HepG2 (cell line): Measurements from ENCODE around the gene PTCD1. TPM values are rescaled to one million over a fixed set of nuclear protein-coding genes. Genes with fewer than 3 reads are reported as not detected.
A peak's percentile ranks its signal among the peaks of the same experiment; 100 is the strongest.

ENCODE experiments used
- AHDC1 ChIP-seq: sonication (generic); formaldehyde crosslinking; IDR thresholded peaks from 2 replicates; pipeline ENCODE4 v1.5.1; 2020; ENCODE audit warnings: mild to moderate bottlenecking, missing genetic modification reagents, borderline replicate concordance
- ARNT2 ChIP-seq: sonication (generic); formaldehyde crosslinking; IDR thresholded peaks from 2 replicates; pipeline ENCODE4 v1.8.0; 2022; ENCODE audit warnings: mild to moderate bottlenecking, low read depth, missing genetic modification reagents, moderate library complexity
- FOSL2 ChIP-seq: sonication (generic); formaldehyde crosslinking; IDR thresholded peaks from 2 replicates; pipeline ENCODE4 v1.4.0; 2020; ENCODE audit warnings: missing genetic modification reagents
- HMGXB3 ChIP-seq: sonication (generic); formaldehyde crosslinking; IDR thresholded peaks from 2 replicates; pipeline ENCODE4 v1.4.0; 2020; ENCODE audit warnings: missing genetic modification reagents, borderline replicate concordance
- KMT2A ChIP-seq: sonication (generic); formaldehyde crosslinking; IDR thresholded peaks from 2 replicates; pipeline ENCODE4 v1.4.0; 2020; ENCODE audit warnings: missing genetic modification reagents
- MIXL1 ChIP-seq: IDR thresholded peaks from 2 replicates; pipeline ENCODE4 v1.6.1; 2016
- ZC3H13 ChIP-seq: sonication (generic); formaldehyde crosslinking; IDR thresholded peaks from 2 replicates; pipeline ENCODE4 v1.8.1; 2023; ENCODE audit warnings: mild to moderate bottlenecking, missing genetic modification reagents, moderate library complexity
- ZNF3 ChIP-seq: IDR thresholded peaks from 2 replicates; pipeline ENCODE4 v1.7.0; 2017; ENCODE audit warnings: inconsistent platforms
- ZNF687 ChIP-seq: sonication (generic); formaldehyde crosslinking; IDR thresholded peaks from 2 replicates; pipeline ENCODE4 v1.5.1; 2020; ENCODE audit warnings: mild to moderate bottlenecking, missing genetic modification reagents, moderate library complexity
- polyA plus RNA-seq, 8 experiments: library from polyadenylated mRNA; depleted of rRNA in 3 of 8; stranded (reverse) in 7 of 8; unstranded in 1 of 8; fragments of >200 nt; fragmentation: Illumina TruSeq in 4 of 8; extraction: Trizol in 4 of 8; gene quantifications; 2 replicates each; pipeline versions ENCODE4 v1.2.1 to v1.2.3, GENCODE V29; 2011 to 2016; ENCODE audit warnings: low read depth in 4 of 8, missing spikeins in 1 of 8, mixed read lengths in 1 of 8; ENCODE audit not compliant: insufficient read depth in 1 of 8
- total RNA-seq, 5 experiments: library from RNA; depleted of rRNA; stranded (reverse); fragments of >200 nt; fragmentation: Illumina TruSeq; extraction: Trizol; gene quantifications; 2 replicates each; pipeline ENCODE4 v1.2.3, GENCODE V29; 2016; ENCODE audit warnings: low read depth in 1 of 5
- TF ChIP-seq, protein P1 (sequence below): sonication (generic); formaldehyde crosslinking; conservative IDR thresholded peaks from 2 replicates; pipeline ENCODE4 v1.8.0; 2022; ENCODE audit warnings: mild to moderate bottlenecking, moderate library complexity, missing genetic modification reagents

PTCD1 gene
- total and polyA plus RNA-seq, 2 of the 13 experiments (the other 11 are each of a cell fraction or from before 2014, with no cell fraction given) = 3.0 to 8.4 TPM

GRCh38 chr7:99408379-99409191 is 30.0 kb downstream of the PTCD1 start, which contains the start of the genes BUD31 and PDAP1 (continued):
- TF ChIP-seq AHDC1 (no peak), ZNF3 (CRISPR knock-in tag) (no peak), KMT2A (CRISPR knock-in tag) (peak; percentile 51; the same call in 1 of the 2 replicates), ZC3H13 (CRISPR knock-in tag) (peak; percentile 77), ARNT2 (peak; percentile 75; the same call in 1 of the 2 replicates), HMGXB3 (CRISPR knock-in tag) (peak; percentile 73), MIXL1 (peak; percentile 43; the same call in 1 of the 2 replicates), ZNF687 (CRISPR knock-in tag) (peak; percentile 90), FOSL2 (CRISPR knock-in tag) (peak; percentile 71)
- TF ChIP-seq, protein P1, sequence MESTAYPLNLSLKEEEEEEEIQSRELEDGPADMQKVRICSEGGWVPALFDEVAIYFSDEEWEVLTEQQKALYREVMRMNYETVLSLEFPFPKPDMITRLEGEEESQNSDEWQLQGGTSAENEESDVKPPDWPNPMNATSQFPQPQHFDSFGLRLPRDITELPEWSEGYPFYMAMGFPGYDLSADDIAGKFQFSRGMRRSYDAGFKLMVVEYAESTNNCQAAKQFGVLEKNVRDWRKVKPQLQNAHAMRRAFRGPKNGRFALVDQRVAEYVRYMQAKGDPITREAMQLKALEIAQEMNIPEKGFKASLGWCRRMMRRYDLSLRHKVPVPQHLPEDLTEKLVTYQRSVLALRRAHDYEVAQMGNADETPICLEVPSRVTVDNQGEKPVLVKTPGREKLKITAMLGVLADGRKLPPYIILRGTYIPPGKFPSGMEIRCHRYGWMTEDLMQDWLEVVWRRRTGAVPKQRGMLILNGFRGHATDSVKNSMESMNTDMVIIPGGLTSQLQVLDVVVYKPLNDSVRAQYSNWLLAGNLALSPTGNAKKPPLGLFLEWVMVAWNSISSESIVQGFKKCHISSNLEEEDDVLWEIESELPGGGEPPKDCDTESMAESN (CRISPR knock-in tag) = peak; percentile 44; the same call in 1 of the 2 replicates
